Stimulated activated CD8-positive, alpha-beta memory T cell treated with anti-CD3 and anti-CD28 coated beads, Interleukin-12 subunit alpha, Interleukin-12 subunit beta, amount 100 ng/mL, for 24 hours (primary cell): ENCODE measurements around the gene COTL1.
"Not testable (repeated sequence)": the region's sequence is repeated elsewhere in the genome, so short reads cannot be mapped to it uniquely, and the experiment has no call there.

Source experiments
- DNase-seq: peaks from one replicate; pipeline ENCODE4 v3.0.0-alpha.2; 2020; ENCODE audit errors: extremely low read depth

The COTL1 gene

GRCh38 chr16:84643180-84643583, 25.3 kb upstream of the COTL1 start:
- no peak for DNase-seq

- DNase-seq = no peak
Observed at GRCh38 chr16:84641643-84642358, 23.9 kb upstream of the COTL1 start.

- no peak for DNase-seq
Observed at GRCh38 chr16:84640145-84640544, 22.3 kb upstream of the COTL1 start.

GRCh38 chr16:84638231-84638806, 20.4 kb upstream of the COTL1 start:
- no peak for DNase-seq

GRCh38 chr16:84637709-84638108, 19.8 kb upstream of the COTL1 start:
- DNase-seq = no peak

- no peak for DNase-seq
Observed at GRCh38 chr16:84635702-84636101, 17.8 kb upstream of the COTL1 start.

- no peak for DNase-seq
Observed at GRCh38 chr16:84633622-84634021, 15.7 kb upstream of the COTL1 start.

GRCh38 chr16:84632862-84633261, 15.0 kb upstream of the COTL1 start:
- DNase-seq = not testable (repeated sequence)

- DNase-seq = no peak
Observed at GRCh38 chr16:84631886-84632285, 14.0 kb upstream of the COTL1 start.

- no peak for DNase-seq
Observed at GRCh38 chr16:84631153-84631466, 13.2 kb upstream of the COTL1 start.

- no peak for DNase-seq
Observed at GRCh38 chr16:84630446-84631152, 12.7 kb upstream of the COTL1 start.

- no peak for DNase-seq
Observed at GRCh38 chr16:84630009-84630408, 12.1 kb upstream of the COTL1 start.

GRCh38 chr16:84629580-84629979, 11.7 kb upstream of the COTL1 start:
- no peak for DNase-seq

GRCh38 chr16:84628226-84628731, 10.4 kb upstream of the COTL1 start:
- no peak for DNase-seq

- DNase-seq = no peak
Observed at GRCh38 chr16:84625556-84625955, 7.7 kb upstream of the COTL1 start.

- DNase-seq = not testable (repeated sequence)
Observed at GRCh38 chr16:84620913-84621312, 3.0 kb upstream of the COTL1 start.

GRCh38 chr16:84618581-84619460, 943 bp upstream of the COTL1 start:
- DNase-seq = no peak

- no peak for DNase-seq
Observed at GRCh38 chr16:84617041-84617790, 662 bp downstream of the COTL1 start.

GRCh38 chr16:84616515-84616914, 1.4 kb downstream of the COTL1 start:
- DNase-seq = no peak

GRCh38 chr16:84614968-84615813, 2.7 kb downstream of the COTL1 start:
- no peak for DNase-seq
